ENCODE results near the gene ADSS1. TPM values are rescaled to one million over a fixed set of nuclear protein-coding genes. Genes with fewer than 3 reads are reported as not detected.

Gene ADSS1
- polyA plus RNA-seq, 2 donors: 5.8 to 10.2 TPM

- H3K4me1 ChIP-seq (ENCODE audit: control insufficient read depth in 2 of 2, insufficient read depth in 2 of 2, low read length in 1 of 2): peaks cover 0 to 31% of the 10 kb centered on the region in 2 donors
- H3K9me3 ChIP-seq (ENCODE audit: control insufficient read depth in 2 of 2, insufficient read depth in 1 of 2, low read depth in 1 of 2, low read length in 1 of 2): no peaks in the 10 kb centered on the region
- no peaks in the 10 kb centered on the region for H3K27me3 ChIP-seq (ENCODE audit: control insufficient read depth in 1 of 2, insufficient read depth in 2 of 2, low read length in 2 of 2)
- peak overlapping the region; percentile 83 to 97 for H3K4me3 ChIP-seq (ENCODE audit: low read depth in 1 of 2, low read length in 2 of 2)
- H3K36me3 ChIP-seq (ENCODE audit: control insufficient read depth in 2 of 2, insufficient read depth in 2 of 2, low read length in 1 of 2): peaks cover 0 to 25% of the 10 kb centered on the region in 2 donors
- peak overlapping the region; percentile 82 to 89 for H3K27ac ChIP-seq (ENCODE audit: low read depth in 2 of 2, low read length in 1 of 2)
- WGBS, 2 donors: 1% methylated on average over 30 of the region's 30 CpGs
These were observed 29.6 kb downstream of the ADSS1 start for GRCh38 chr14:104753528-104754212.

- no peaks in the 10 kb centered on the region for H3K9me3 ChIP-seq (ENCODE audit: control insufficient read depth in 2 of 2, insufficient read depth in 1 of 2, low read depth in 1 of 2, low read length in 1 of 2)
- WGBS, 2 donors: 44 to 48% methylated on average over 13 of the region's 13 CpGs
- no peaks in the 10 kb centered on the region for H3K27me3 ChIP-seq (ENCODE audit: control insufficient read depth in 1 of 2, insufficient read depth in 2 of 2, low read length in 2 of 2)
- peaks cover 0 to 29% of the 10 kb centered on the region in 2 donors for H3K36me3 ChIP-seq (ENCODE audit: control insufficient read depth in 2 of 2, insufficient read depth in 2 of 2, low read length in 1 of 2)
- no peak overlapping the region for H3K27ac ChIP-seq (ENCODE audit: low read depth in 2 of 2, low read length in 1 of 2)
- peaks cover 0 to 25% of the 10 kb centered on the region in 2 donors for H3K4me1 ChIP-seq (ENCODE audit: control insufficient read depth in 2 of 2, insufficient read depth in 2 of 2, low read length in 1 of 2)
- H3K4me3 ChIP-seq (ENCODE audit: low read depth in 1 of 2, low read length in 2 of 2): peak overlapping the region; percentile 83 to 97
These were observed 30.3 kb downstream of the ADSS1 start for GRCh38 chr14:104754213-104754851.

- H3K27ac ChIP-seq (ENCODE audit: low read depth in 2 of 2, low read length in 1 of 2): no peak overlapping the region
- H3K27me3 ChIP-seq (ENCODE audit: control insufficient read depth in 1 of 2, insufficient read depth in 2 of 2, low read length in 2 of 2): no peaks in the 10 kb centered on the region
- peaks cover 0 to 22% of the 10 kb centered on the region in 2 donors for H3K4me1 ChIP-seq (ENCODE audit: control insufficient read depth in 2 of 2, insufficient read depth in 2 of 2, low read length in 1 of 2)
- no peak overlapping the region for H3K4me3 ChIP-seq (ENCODE audit: low read depth in 1 of 2, low read length in 2 of 2)
- WGBS, 2 donors: 64 to 78% methylated on average over 11 of the region's 11 CpGs
- H3K36me3 ChIP-seq (ENCODE audit: control insufficient read depth in 2 of 2, insufficient read depth in 2 of 2, low read length in 1 of 2): peaks cover 0 to 39% of the 10 kb centered on the region in 2 donors
- no peaks in the 10 kb centered on the region for H3K9me3 ChIP-seq (ENCODE audit: control insufficient read depth in 2 of 2, insufficient read depth in 1 of 2, low read depth in 1 of 2, low read length in 1 of 2)
These were observed 31.6 kb downstream of the ADSS1 start for GRCh38 chr14:104755621-104756020.

- Histone ChIP-seq H3K27ac (ENCODE audit: low read depth in 2 of 2, low read length in 1 of 2) (no peak overlapping the region), H3K36me3 (ENCODE audit: control insufficient read depth in 2 of 2, insufficient read depth in 2 of 2, low read length in 1 of 2) (peaks cover 0 to 40% of the 10 kb centered on the region in 2 donors), H3K9me3 (ENCODE audit: control insufficient read depth in 2 of 2, insufficient read depth in 1 of 2, low read depth in 1 of 2, low read length in 1 of 2) (no peaks in the 10 kb centered on the region), H3K4me1 (ENCODE audit: control insufficient read depth in 2 of 2, insufficient read depth in 2 of 2, low read length in 1 of 2) (peaks cover 0 to 22% of the 10 kb centered on the region in 2 donors), H3K27me3 (ENCODE audit: control insufficient read depth in 1 of 2, insufficient read depth in 2 of 2, low read length in 2 of 2) (no peaks in the 10 kb centered on the region), H3K4me3 (ENCODE audit: low read depth in 1 of 2, low read length in 2 of 2) (no peak overlapping the region)
- 80 to 87% methylated on average over 27 of the region's 27 CpGs for WGBS, 2 donors
These were observed 32.6 kb downstream of the ADSS1 start for GRCh38 chr14:104756477-104757237.

- Histone ChIP-seq H3K9me3 (ENCODE audit: control insufficient read depth in 2 of 2, insufficient read depth in 1 of 2, low read depth in 1 of 2, low read length in 1 of 2) (no peaks in the 10 kb centered on the region), H3K27me3 (ENCODE audit: control insufficient read depth in 1 of 2, insufficient read depth in 2 of 2, low read length in 2 of 2) (no peaks in the 10 kb centered on the region), H3K4me3 (ENCODE audit: low read depth in 1 of 2, low read length in 2 of 2) (no peak overlapping the region), H3K27ac (ENCODE audit: low read depth in 2 of 2, low read length in 1 of 2) (no peak overlapping the region), H3K4me1 (ENCODE audit: control insufficient read depth in 2 of 2, insufficient read depth in 2 of 2, low read length in 1 of 2) (peaks cover 0 to 16% of the 10 kb centered on the region in 2 donors), H3K36me3 (ENCODE audit: control insufficient read depth in 2 of 2, insufficient read depth in 2 of 2, low read length in 1 of 2) (peaks cover 0 to 40% of the 10 kb centered on the region in 2 donors)
- WGBS, 2 donors: 77 to 83% methylated on average over 10 of the region's 10 CpGs
These were observed 33.2 kb downstream of the ADSS1 start for GRCh38 chr14:104757238-104757585.

- no peaks in the 10 kb centered on the region for H3K27me3 ChIP-seq (ENCODE audit: control insufficient read depth in 1 of 2, insufficient read depth in 2 of 2, low read length in 2 of 2)
- no peak overlapping the region for H3K27ac ChIP-seq (ENCODE audit: low read depth in 2 of 2, low read length in 1 of 2)
- no peak overlapping the region for H3K4me3 ChIP-seq (ENCODE audit: low read depth in 1 of 2, low read length in 2 of 2)
- 87 to 92% methylated on average over 19 of the region's 19 CpGs for WGBS, 2 donors
- H3K4me1 ChIP-seq (ENCODE audit: control insufficient read depth in 2 of 2, insufficient read depth in 2 of 2, low read length in 1 of 2): peaks cover 0 to 15% of the 10 kb centered on the region in 2 donors
- no peaks in the 10 kb centered on the region for H3K9me3 ChIP-seq (ENCODE audit: control insufficient read depth in 2 of 2, insufficient read depth in 1 of 2, low read depth in 1 of 2, low read length in 1 of 2)
- H3K36me3 ChIP-seq (ENCODE audit: control insufficient read depth in 2 of 2, insufficient read depth in 2 of 2, low read length in 1 of 2): peaks cover 0 to 40% of the 10 kb centered on the region in 2 donors
These were observed 33.8 kb downstream of the ADSS1 start for GRCh38 chr14:104757681-104758392.

GRCh38 chr14:104758981-104759969 is 35.2 kb downstream of the ADSS1 start:
- Histone ChIP-seq H3K36me3 (ENCODE audit: control insufficient read depth in 2 of 2, insufficient read depth in 2 of 2, low read length in 1 of 2) (peaks cover 0 to 40% of the 10 kb centered on the region in 2 donors), H3K4me1 (ENCODE audit: control insufficient read depth in 2 of 2, insufficient read depth in 2 of 2, low read length in 1 of 2) (peaks cover 0 to 9% of the 10 kb centered on the region in 2 donors), H3K4me3 (ENCODE audit: low read depth in 1 of 2, low read length in 2 of 2) (no peak overlapping the region), H3K9me3 (ENCODE audit: control insufficient read depth in 2 of 2, insufficient read depth in 1 of 2, low read depth in 1 of 2, low read length in 1 of 2) (no peaks in the 10 kb centered on the region), H3K27me3 (ENCODE audit: control insufficient read depth in 1 of 2, insufficient read depth in 2 of 2, low read length in 2 of 2) (no peaks in the 10 kb centered on the region), H3K27ac (ENCODE audit: low read depth in 2 of 2, low read length in 1 of 2) (no peak overlapping the region)
- WGBS, 2 donors: 84 to 88% methylated on average over 30 of the region's 30 CpGs

- Histone ChIP-seq H3K36me3 (ENCODE audit: control insufficient read depth in 2 of 2, insufficient read depth in 2 of 2, low read length in 1 of 2) (peaks cover 0 to 2% of the 10 kb centered on the region in 2 donors), H3K27ac (ENCODE audit: low read depth in 2 of 2, low read length in 1 of 2) (no peak overlapping the region), H3K4me3 (ENCODE audit: low read depth in 1 of 2, low read length in 2 of 2) (no peak overlapping the region), H3K27me3 (ENCODE audit: control insufficient read depth in 1 of 2, insufficient read depth in 2 of 2, low read length in 2 of 2) (no peaks in the 10 kb centered on the region), H3K9me3 (ENCODE audit: control insufficient read depth in 2 of 2, insufficient read depth in 1 of 2, low read depth in 1 of 2, low read length in 1 of 2) (peaks cover 0 to 1% of the 10 kb centered on the region in 2 donors), H3K4me1 (ENCODE audit: control insufficient read depth in 2 of 2, insufficient read depth in 2 of 2, low read length in 1 of 2) (peaks cover 0 to 5% of the 10 kb centered on the region in 2 donors)
- 89 to 97% methylated on average over 3 of the region's 3 CpGs for WGBS, 2 donors
These were observed 41.5 kb downstream of the ADSS1 start for GRCh38 chr14:104765517-104765916.

Data from esophagus (tissue), 2 donors.